K562 (cell line): ENCODE measurements around the gene ERGIC1. TPM values are rescaled to one million over a fixed set of nuclear protein-coding genes. Genes with fewer than 3 reads are reported as not detected.

Experiments used
- CHD2 ChIP-seq: IDR thresholded peaks from 2 replicates; pipeline ENCODE4 v1.6.1; 2011; ENCODE audit warnings: low read depth, low read length
- CSDE1 ChIP-seq, 2 experiments: fragments of 450-650 bp; IDR thresholded peaks; 2 replicates each; pipeline ENCODE4 v1.6.1; 2016; ENCODE audit warnings: mild to moderate bottlenecking in 1 of 2
- CTCF ChIP-seq, 3 experiments: IDR thresholded peaks in 2 of 3; conservative IDR thresholded peaks in 1 of 3; 2 replicates each; pipeline ENCODE4 v1.5.1; 2011 to 2012; ENCODE audit warnings: low read length in 3 of 3, mild to moderate bottlenecking in 3 of 3, control low read depth in 2 of 3, improper control_type of control experiment in 1 of 3, inconsistent platforms in 1 of 3, low read depth in 1 of 3, mixed read lengths in 1 of 3, moderate library complexity in 1 of 3; ENCODE audit not compliant: insufficient read depth in 2 of 3
- DMBX1 ChIP-seq: fragments of 250-450 bp; sonication (Bioruptor Pico); IDR thresholded peaks from 2 replicates; pipeline ENCODE4 v1.8.0; 2022; ENCODE audit warnings: inconsistent platforms, mild to moderate bottlenecking, moderate library complexity, borderline replicate concordance
- E2F3 ChIP-seq: fragments of 250-450 bp; sonication (Bioruptor Pico); IDR thresholded peaks from 2 replicates; pipeline ENCODE4 v1.4.0; 2020; ENCODE audit warnings: mild to moderate bottlenecking
- HCFC1 ChIP-seq: IDR thresholded peaks from 2 replicates; pipeline ENCODE4 v1.6.1; 2012; ENCODE audit warnings: low read depth, low read length, improper control_type of control experiment
- KAT8 ChIP-seq: fragments of 450-650 bp; IDR thresholded peaks from 2 replicates; pipeline ENCODE4 v1.6.1; 2016; ENCODE audit warnings: low read depth, mild to moderate bottlenecking
- MNT ChIP-seq, 2 experiments: fragments of 450-650 bp; conservative IDR thresholded peaks; 2 replicates each; pipeline ENCODE4 v1.6.1; 2017; ENCODE audit warnings: mild to moderate bottlenecking in 2 of 2, moderate library complexity in 2 of 2
- NBN ChIP-seq: fragments of 450-650 bp; IDR thresholded peaks from 2 replicates; pipeline ENCODE4 v1.6.1; 2016; ENCODE audit warnings: low read depth, mild to moderate bottlenecking
- NRF1 ChIP-seq, 2 experiments: fragments of 450-650 bp; IDR thresholded peaks in 1 of 2; conservative IDR thresholded peaks in 1 of 2; 2 replicates each; pipeline ENCODE4 v1.6.1; 2014; ENCODE audit warnings: mild to moderate bottlenecking in 2 of 2
- TAF1 ChIP-seq: IDR thresholded peaks from 2 replicates; pipeline ENCODE4 v1.6.1; 2011; ENCODE audit warnings: mild to moderate bottlenecking, low read length, moderate library complexity; ENCODE audit not compliant: insufficient read depth, control insufficient read depth, severe bottlenecking; ENCODE audit errors: extremely low read depth
- ZNF280A ChIP-seq: fragments of 450-650 bp; IDR thresholded peaks from 2 replicates; pipeline ENCODE4 v1.6.1; 2018; ENCODE audit warnings: mild to moderate bottlenecking, low read depth; ENCODE audit not compliant: partially characterized antibody
- polyA plus RNA-seq, 8 experiments: library from polyadenylated mRNA; depleted of rRNA in 4 of 8; stranded (reverse) in 5 of 8; unstranded in 3 of 8; fragments of >200 nt; fragmentation: Nextera tagmentation in 2 of 8; fragmentation: Illumina TruSeq in 1 of 8; extraction: Ambion mirVana in 2 of 8; extraction: Trizol in 1 of 8; gene quantifications; 2 replicates each; pipeline versions ENCODE4 v1.2.1 to v1.2.3, GENCODE V29; 2011 to 2014; ENCODE audit warnings: inconsistent platforms in 1 of 8, missing spikeins in 1 of 8
- total RNA-seq, 7 experiments: library from RNA; depleted of rRNA in 6 of 7; stranded (reverse); fragments of >200 nt in 6 of 7; fragmentation: Illumina TruSeq in 2 of 7; extraction: Trizol in 2 of 7; gene quantifications; 2 replicates each; pipeline versions ENCODE4 v1.2.1 to v1.2.3, GENCODE V29; 2011 to 2021; ENCODE audit warnings: low replicate concordance in 1 of 7
- TF ChIP-seq, protein P1 (sequence below): sonication (generic); formaldehyde crosslinking; IDR thresholded peaks from 2 replicates; pipeline ENCODE4 v1.8.1; 2023; ENCODE audit warnings: mild to moderate bottlenecking, missing genetic modification reagents
- TF ChIP-seq, protein P2 (sequence below): fragments of 250-450 bp; sonication (Bioruptor Pico); IDR thresholded peaks from 2 replicates; pipeline ENCODE4 v1.8.0; 2021; ENCODE audit warnings: moderate library complexity, mild to moderate bottlenecking, inconsistent platforms

ERGIC1 gene
- total and polyA plus RNA-seq, 9 of the 15 experiments (the other 6 are each of a cell fraction or from before 2014, with no cell fraction given) = 5.5 to 68.4 (median 36.4) TPM

DNA sequence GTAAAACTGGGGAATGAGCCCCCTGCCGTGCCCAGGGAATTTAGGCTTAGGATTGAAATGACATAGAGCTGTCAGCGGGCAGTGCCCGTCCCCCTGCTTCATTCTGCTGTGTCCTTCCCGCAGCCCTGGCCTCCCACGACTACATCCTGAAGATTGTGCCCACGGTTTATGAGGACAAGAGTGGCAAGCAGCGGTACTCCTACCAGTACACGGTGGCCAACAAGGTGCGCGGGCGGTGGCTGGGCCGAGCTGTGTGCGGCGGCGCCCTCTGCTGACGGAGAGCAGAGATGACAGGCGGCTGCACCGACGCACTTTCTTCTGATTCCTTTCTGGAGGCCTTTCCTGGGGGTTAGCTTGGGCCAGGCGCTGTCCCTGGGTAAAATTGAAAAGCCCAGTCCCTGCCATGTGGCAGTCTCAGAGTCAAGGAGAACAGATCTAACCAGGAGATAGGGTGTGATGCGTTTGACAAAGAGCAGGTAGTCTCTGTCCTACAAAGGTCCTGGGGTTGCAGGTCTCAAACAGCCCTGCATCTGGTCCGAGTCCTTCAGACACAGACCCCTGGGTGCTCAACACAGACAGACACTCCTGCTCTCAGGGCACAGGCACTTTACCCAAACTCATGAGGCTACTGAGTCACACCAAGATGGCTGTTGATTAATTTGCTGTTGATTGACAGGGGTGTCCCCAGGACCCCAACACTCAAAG, 98.4 kb downstream of the ERGIC1 start (continued):
- TF ChIP-seq ZNF280A (no peak), NRF1 (conservative IDR thresholded peaks at IDR 0.05 in 1 of 2, IDR thresholded peaks at IDR 0.05 in 1 of 2) (peak; percentile 41 to 65; a peak in 3 of 4 replicates), NBN (no peak), E2F3 (CRISPR knock-in tag) (no peak), CHD2 (no peak), TAF1 (no peak), CSDE1 (IDR thresholded peaks at IDR 0.05) (no peak), MNT (conservative IDR thresholded peaks at IDR 0.05) (no peak), HCFC1 (no peak), KAT8 (no peak), CTCF (IDR thresholded peaks at IDR 0.05 in 2 of 3, conservative IDR thresholded peaks at IDR 0.05 in 1 of 3; ENCODE audit: insufficient read depth in 2 of 3, low read depth in 1 of 3, low read length in 3 of 3) (peak; percentile 91 to 94 (median 92)), DMBX1 (no peak)
- TF ChIP-seq, protein P1, sequence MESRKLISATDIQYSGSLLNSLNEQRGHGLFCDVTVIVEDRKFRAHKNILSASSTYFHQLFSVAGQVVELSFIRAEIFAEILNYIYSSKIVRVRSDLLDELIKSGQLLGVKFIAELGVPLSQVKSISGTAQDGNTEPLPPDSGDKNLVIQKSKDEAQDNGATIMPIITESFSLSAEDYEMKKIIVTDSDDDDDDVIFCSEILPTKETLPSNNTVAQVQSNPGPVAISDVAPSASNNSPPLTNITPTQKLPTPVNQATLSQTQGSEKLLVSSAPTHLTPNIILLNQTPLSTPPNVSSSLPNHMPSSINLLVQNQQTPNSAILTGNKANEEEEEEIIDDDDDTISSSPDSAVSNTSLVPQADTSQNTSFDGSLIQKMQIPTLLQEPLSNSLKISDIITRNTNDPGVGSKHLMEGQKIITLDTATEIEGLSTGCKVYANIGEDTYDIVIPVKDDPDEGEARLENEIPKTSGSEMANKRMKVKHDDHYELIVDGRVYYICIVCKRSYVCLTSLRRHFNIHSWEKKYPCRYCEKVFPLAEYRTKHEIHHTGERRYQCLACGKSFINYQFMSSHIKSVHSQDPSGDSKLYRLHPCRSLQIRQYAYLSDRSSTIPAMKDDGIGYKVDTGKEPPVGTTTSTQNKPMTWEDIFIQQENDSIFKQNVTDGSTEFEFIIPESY (CRISPR knock-in tag) = peak; percentile 64; the same call in 1 of the 2 replicates
- TF ChIP-seq, protein P2, sequence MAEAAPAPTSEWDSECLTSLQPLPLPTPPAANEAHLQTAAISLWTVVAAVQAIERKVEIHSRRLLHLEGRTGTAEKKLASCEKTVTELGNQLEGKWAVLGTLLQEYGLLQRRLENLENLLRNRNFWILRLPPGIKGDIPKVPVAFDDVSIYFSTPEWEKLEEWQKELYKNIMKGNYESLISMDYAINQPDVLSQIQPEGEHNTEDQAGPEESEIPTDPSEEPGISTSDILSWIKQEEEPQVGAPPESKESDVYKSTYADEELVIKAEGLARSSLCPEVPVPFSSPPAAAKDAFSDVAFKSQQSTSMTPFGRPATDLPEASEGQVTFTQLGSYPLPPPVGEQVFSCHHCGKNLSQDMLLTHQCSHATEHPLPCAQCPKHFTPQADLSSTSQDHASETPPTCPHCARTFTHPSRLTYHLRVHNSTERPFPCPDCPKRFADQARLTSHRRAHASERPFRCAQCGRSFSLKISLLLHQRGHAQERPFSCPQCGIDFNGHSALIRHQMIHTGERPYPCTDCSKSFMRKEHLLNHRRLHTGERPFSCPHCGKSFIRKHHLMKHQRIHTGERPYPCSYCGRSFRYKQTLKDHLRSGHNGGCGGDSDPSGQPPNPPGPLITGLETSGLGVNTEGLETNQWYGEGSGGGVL = no peak
